ENCODE data around the gene CDX1. TPM values are rescaled to one million over a fixed set of nuclear protein-coding genes. Genes with fewer than 3 reads are reported as not detected.

CDX1 gene
- total and polyA plus RNA-seq, 12 donors = 0.11 to 0.32 (median 0.23) TPM; not detected in 7

DNA sequence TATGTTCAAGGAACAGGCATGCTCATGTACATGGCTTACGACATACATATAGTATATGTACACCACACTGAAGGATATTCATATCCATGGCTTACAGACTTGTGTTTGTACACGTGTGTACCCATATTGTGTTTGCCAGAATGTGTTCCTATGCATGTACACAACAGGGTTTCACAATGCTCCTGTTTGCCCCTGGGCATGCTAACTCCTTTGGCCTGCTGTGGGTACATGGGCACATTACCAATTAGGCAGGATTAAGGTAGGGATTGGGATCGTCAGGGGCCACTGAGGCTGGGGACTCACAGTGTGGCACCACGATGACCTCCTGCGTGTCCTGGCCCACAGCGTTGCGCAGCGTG lies 37.1 kb upstream of the CDX1 start:
- intact Hi-C loops (cut with DNase I) = no loop called here
- no peaks in the 10 kb centered on the region for H3K36me3 ChIP-seq (replicated peaks in 1 of 2)
- H3K27ac ChIP-seq = peak overlapping the region in 1 of 5 donors; percentile 39
- no peaks in the 10 kb centered on the region for H3K9me3 ChIP-seq (replicated peaks in 1 of 3)
- no peak overlapping the region for H3K4me3 ChIP-seq
- DNase-seq = no peak
- H3K4me1 ChIP-seq (replicated peaks in 1 of 2) = no peaks in the 10 kb centered on the region
- H3K27me3 ChIP-seq = no peaks in the 10 kb centered on the region
- WGBS, 4 donors = 52 to 89% (median 67%) methylated on average over 3 to 8 of the region's 8 CpGs
- TF ChIP-seq, protein P1, sequence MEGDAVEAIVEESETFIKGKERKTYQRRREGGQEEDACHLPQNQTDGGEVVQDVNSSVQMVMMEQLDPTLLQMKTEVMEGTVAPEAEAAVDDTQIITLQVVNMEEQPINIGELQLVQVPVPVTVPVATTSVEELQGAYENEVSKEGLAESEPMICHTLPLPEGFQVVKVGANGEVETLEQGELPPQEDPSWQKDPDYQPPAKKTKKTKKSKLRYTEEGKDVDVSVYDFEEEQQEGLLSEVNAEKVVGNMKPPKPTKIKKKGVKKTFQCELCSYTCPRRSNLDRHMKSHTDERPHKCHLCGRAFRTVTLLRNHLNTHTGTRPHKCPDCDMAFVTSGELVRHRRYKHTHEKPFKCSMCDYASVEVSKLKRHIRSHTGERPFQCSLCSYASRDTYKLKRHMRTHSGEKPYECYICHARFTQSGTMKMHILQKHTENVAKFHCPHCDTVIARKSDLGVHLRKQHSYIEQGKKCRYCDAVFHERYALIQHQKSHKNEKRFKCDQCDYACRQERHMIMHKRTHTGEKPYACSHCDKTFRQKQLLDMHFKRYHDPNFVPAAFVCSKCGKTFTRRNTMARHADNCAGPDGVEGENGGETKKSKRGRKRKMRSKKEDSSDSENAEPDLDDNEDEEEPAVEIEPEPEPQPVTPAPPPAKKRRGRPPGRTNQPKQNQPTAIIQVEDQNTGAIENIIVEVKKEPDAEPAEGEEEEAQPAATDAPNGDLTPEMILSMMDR (IDR thresholded peaks at IDR 0.05) = no peak
- TF ChIP-seq POLR2A (IDR thresholded peaks at IDR 0.05) = no peak

DNA sequence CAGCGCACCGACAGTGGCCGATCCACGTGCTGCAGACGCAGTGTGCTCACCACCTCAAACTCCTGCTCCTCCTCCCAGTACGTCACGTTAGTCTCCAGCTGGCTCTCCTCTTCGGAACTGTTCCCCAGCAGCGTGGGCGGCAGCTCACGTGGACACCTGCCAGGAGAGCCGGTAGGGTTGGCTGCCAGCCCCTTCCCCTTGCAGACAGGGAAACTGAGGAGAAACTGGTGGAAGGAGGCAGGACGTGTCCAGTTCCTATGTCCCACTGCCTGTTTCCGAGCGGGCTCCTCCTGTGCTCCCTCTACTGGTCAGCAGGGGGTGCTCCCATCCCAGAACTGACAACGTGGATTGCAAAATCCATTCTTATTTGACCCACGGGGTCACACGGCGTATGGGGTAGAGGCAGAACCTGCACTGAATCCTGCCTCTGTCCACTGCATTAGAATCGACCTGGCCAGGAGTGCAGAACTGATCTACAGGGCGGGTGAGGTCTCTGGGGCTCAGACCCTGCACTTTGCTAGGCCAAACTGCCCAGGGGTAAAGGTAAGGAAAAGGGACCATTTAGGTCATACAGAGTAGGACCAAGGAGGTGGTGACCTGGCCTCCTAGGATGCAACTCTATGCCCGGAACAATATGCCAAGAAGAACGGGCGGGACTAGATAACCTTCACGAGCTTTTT lies 36.6 kb upstream of the CDX1 start:
- Histone ChIP-seq H3K27ac (peak overlapping the region in 1 of 5 donors; percentile 39), H3K9me3 (replicated peaks in 1 of 3) (no peaks in the 10 kb centered on the region), H3K36me3 (replicated peaks in 1 of 2) (peaks cover 0 to 3% of the 10 kb centered on the region in 2 donors), H3K4me1 (replicated peaks in 1 of 2) (no peaks in the 10 kb centered on the region), H3K27me3 (no peaks in the 10 kb centered on the region), H3K4me3 (no peak overlapping the region)
- 25 to 30% (median 26%) methylated on average over 9 to 25 of the region's 25 CpGs for WGBS, 4 donors
- TF ChIP-seq, protein P1 (IDR thresholded peaks at IDR 0.05) = peak; percentile 91 to 97 (median 95)
- TF ChIP-seq POLR2A (IDR thresholded peaks at IDR 0.05) = no peak
- peak; percentile 73 to 89 (median 81) for DNase-seq
- intact Hi-C loops (cut with DNase I) = loop anchor here (5.0 kb wide), 1 partner anchor 87 kb away; no protein-coding TSS in a partner anchor

DNA sequence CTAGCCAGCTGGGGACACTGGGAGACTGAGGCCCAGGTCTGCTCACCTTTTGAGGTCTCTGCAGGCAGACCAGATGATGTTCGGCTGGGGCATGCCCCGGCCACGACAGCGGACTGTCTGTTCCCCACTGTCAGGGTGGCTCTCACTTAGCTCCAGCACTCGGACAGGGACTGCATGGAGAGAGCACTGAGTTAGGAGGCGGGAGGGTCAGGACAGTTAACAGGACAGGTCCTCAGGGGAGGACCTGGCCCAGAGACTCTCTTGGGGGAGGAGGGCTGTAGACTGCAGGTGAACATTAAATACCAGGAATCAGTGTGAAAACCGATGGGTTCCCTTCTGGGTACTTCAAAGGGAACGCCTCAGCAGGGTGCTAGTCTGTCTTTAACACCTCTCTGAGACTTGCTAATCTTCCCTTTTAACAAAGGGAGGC lies 36.1 kb upstream of the CDX1 start:
- no peak for TF ChIP-seq POLR2A (IDR thresholded peaks at IDR 0.05)
- TF ChIP-seq, protein P1 (IDR thresholded peaks at IDR 0.05) = no peak
- intact Hi-C loops (cut with DNase I) = loop anchor here (5.0 kb wide), 1 partner anchor 87 kb away; no protein-coding TSS in a partner anchor
- H3K36me3 ChIP-seq (replicated peaks in 1 of 2) = peaks cover 0 to 3% of the 10 kb centered on the region in 2 donors
- H3K4me3 ChIP-seq = no peak overlapping the region
- no peak for DNase-seq
- no peaks in the 10 kb centered on the region for H3K27me3 ChIP-seq
- 71 to 79% (median 75%) methylated on average over 2 to 8 of the region's 8 CpGs for WGBS, 4 donors
- peak overlapping the region in 1 of 5 donors; percentile 39 for H3K27ac ChIP-seq
- H3K4me1 ChIP-seq (replicated peaks in 1 of 2) = no peaks in the 10 kb centered on the region
- H3K9me3 ChIP-seq (replicated peaks in 1 of 3) = no peaks in the 10 kb centered on the region

DNA sequence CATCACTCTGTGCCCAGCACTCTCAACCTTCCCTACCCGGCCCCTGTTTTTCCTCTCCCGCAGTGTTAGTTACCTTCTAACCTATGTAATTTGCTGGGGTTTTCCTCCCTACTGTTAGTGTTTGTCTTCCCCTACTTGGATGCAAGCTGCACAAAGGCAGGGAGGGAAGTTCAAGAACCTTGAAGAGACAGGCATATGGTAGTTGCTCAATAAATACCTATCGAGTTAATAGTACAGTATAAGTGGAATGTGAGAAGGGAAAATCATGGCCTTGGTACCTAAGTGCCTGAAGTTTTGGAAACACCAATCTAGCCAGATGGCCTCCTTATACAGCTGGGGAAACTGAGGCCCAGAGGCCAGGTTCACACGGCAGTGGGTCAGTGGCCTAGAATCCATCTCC lies 35.1 kb upstream of the CDX1 start:
- WGBS, 4 donors = 76 to 85% (median 84%) methylated on average over 4 of the region's 4 CpGs
- Histone ChIP-seq H3K4me3 (no peak overlapping the region), H3K9me3 (replicated peaks in 1 of 3) (no peaks in the 10 kb centered on the region), H3K4me1 (replicated peaks in 1 of 2) (no peaks in the 10 kb centered on the region), H3K27ac (no peak overlapping the region), H3K27me3 (no peaks in the 10 kb centered on the region), H3K36me3 (replicated peaks in 1 of 2) (peaks cover 0 to 3% of the 10 kb centered on the region in 2 donors)
- intact Hi-C loops (cut with DNase I) = loop anchor here (5.0 kb wide), 1 partner anchor 86 kb away; no protein-coding TSS in a partner anchor
- no peak for TF ChIP-seq POLR2A (IDR thresholded peaks at IDR 0.05)
- TF ChIP-seq, protein P1 (IDR thresholded peaks at IDR 0.05) = no peak
- DNase-seq = no peak

Data from adrenal gland (tissue), 12 donors.